CD4-positive, alpha-beta memory T cell (primary cell): ENCODE measurements around the gene BMI1. TPM values are rescaled to one million over a fixed set of nuclear protein-coding genes. Genes with fewer than 3 reads are reported as not detected.
"Not testable (repeated sequence)": the region's sequence is repeated elsewhere in the genome, so short reads cannot be mapped to it uniquely, and the experiment has no call there.

Experiments
- CTCF ChIA-PET: fragments of 350-600 bp; sonication (Branson Sonifier 250); formaldehyde crosslinking; loops from one replicate; lab custom pipeline; 2021; ENCODE audit warnings: inconsistent platforms; ENCODE audit not compliant: partially characterized antibody; lab: Charles Lee
- POLR2A ChIA-PET: fragments of 350-600 bp; sonication (Branson Sonifier 250); formaldehyde crosslinking; loops from one replicate; lab custom pipeline; 2021; ENCODE audit not compliant: partially characterized antibody; lab: Charles Lee
- DNase-seq, 5 donors: peaks; one replicate each; pipeline versions ENCODE4 v3.0.0 to v3.0.0-alpha.2; 2020 to 2022; ENCODE audit warnings: mixed read lengths in 1 of 5
- H3K27ac ChIP-seq: one replicate; pipeline ENCODE4 v1.7.0; 2013; ENCODE audit warnings: low read depth, low read length
- H3K27me3 ChIP-seq: 2 replicates; pipeline ENCODE4 v1.7.0; 2013; ENCODE audit warnings: mild to moderate bottlenecking, low read length, moderate library complexity; ENCODE audit not compliant: insufficient read depth
- H3K36me3 ChIP-seq: 2 replicates; pipeline ENCODE4 v1.7.0; 2013; ENCODE audit warnings: mild to moderate bottlenecking, low read length, moderate library complexity; ENCODE audit not compliant: insufficient read depth
- H3K4me1 ChIP-seq: 2 replicates; pipeline ENCODE4 v1.7.0; 2013; ENCODE audit warnings: mild to moderate bottlenecking, low read length, moderate library complexity; ENCODE audit not compliant: insufficient read depth
- H3K4me3 ChIP-seq, 2 donors: one replicate each; pipeline ENCODE4 v1.7.0; 2013; ENCODE audit warnings: low read length in 2 of 2, mild to moderate bottlenecking in 1 of 2
- H3K9me3 ChIP-seq, 2 donors: one replicate each; pipeline ENCODE4 v1.7.0; 2013; ENCODE audit warnings: low read length in 2 of 2, control low read depth in 1 of 2; ENCODE audit not compliant: control insufficient read depth in 1 of 2
- H3K27ac Mint-ChIP-seq, 7 donors: one replicate each; pipeline ENCODE4 v1.8.0; 2020 to 2021; ENCODE audit warnings: mixed read lengths in 7 of 7, mild to moderate bottlenecking in 6 of 7, inconsistent platforms in 3 of 7, moderate library complexity in 3 of 7
- H3K27me3 Mint-ChIP-seq, 2 donors: one replicate each; pipeline ENCODE4 v1.8.0; 2020 to 2021; ENCODE audit warnings: mixed read lengths in 2 of 2
- H3K36me3 Mint-ChIP-seq, 2 donors: one replicate each; pipeline ENCODE4 v1.8.0; 2020 to 2021; ENCODE audit warnings: mixed read lengths in 2 of 2, inconsistent platforms in 1 of 2, mild to moderate bottlenecking in 1 of 2
- H3K4me1 Mint-ChIP-seq, 4 donors: one replicate each; pipeline ENCODE4 v1.8.0; 2020 to 2021; ENCODE audit warnings: mixed read lengths in 4 of 4, mild to moderate bottlenecking in 1 of 4
- H3K4me3 Mint-ChIP-seq, 8 donors: one replicate each; pipeline ENCODE4 v1.8.0; 2020 to 2021; ENCODE audit warnings: mixed read lengths in 8 of 8, mild to moderate bottlenecking in 7 of 8, moderate library complexity in 6 of 8, inconsistent platforms in 3 of 8
- H3K9me3 Mint-ChIP-seq, 8 donors: one replicate each; pipeline ENCODE4 v1.8.0; 2020 to 2021; ENCODE audit warnings: mixed read lengths in 8 of 8, mild to moderate bottlenecking in 5 of 8, inconsistent platforms in 3 of 8, moderate library complexity in 1 of 8
- intact Hi-C: fragments of 100-400 bp; cut with micrococcal nuclease; formaldehyde crosslinking; loops from one replicate; pipeline ENCODE4 v1.15.1; 2023
- polyA plus RNA-seq, 2 donors: library from polyadenylated mRNA; unstranded; fragments of 300-500 nt; fragmentation: Illumina TruSeq; gene quantifications; one replicate each; pipeline ENCODE4 v1.2.3, GENCODE V29; 2021
- total RNA-seq, 2 experiments: library from RNA; stranded (reverse); gene quantifications; one replicate each; pipeline ENCODE4 v1.2.3, GENCODE V29; 2021

The BMI1 gene
- total and polyA plus RNA-seq, 4 experiments from 2014 or later, result 40.5 to 108 (median 76.8) TPM

- Mint-ChIP-seq H3K4me3 (peak within 1 kb of the TSS; percentile 28 to 70 (median 56)), H3K27me3 (peaks cover 37 to 45% of the 10 kb centered on the region in 2 donors), H3K27ac (peak within 1 kb of the TSS in 6 of 7 donors; percentile 7 to 90 (median 82)), H3K4me1 (peaks cover 6 to 25% (median 14%) of the 10 kb centered on the region in 4 donors), H3K36me3 (peaks cover 0 to 5% of the 10 kb centered on the region in 2 donors), H3K9me3 (peaks cover 0 to 27% (median 17%) of the 10 kb centered on the region in 8 donors)
- peaks cover 54% of the 10 kb centered on the region for H3K27me3 ChIP-seq
- ChIA-PET POLR2A (interaction anchor here (1.7 to 2.0 kb wide), 2 partner anchors 8 to 116 kb away, joined by 4 to 6 read pairs; no protein-coding TSS in a partner anchor), CTCF (no interaction called here)
- no peaks in the 10 kb centered on the region for H3K9me3 ChIP-seq
- no peaks in the 10 kb centered on the region for H3K36me3 ChIP-seq
- peaks cover 6% of the 10 kb centered on the region for H3K4me1 ChIP-seq
- intact Hi-C loops, result no loop called here
- no peak within 1 kb of the TSS for H3K27ac ChIP-seq
- no peak within 1 kb of the TSS for H3K4me3 ChIP-seq
- DNase-seq, result peak in 2 of 5 donors; percentile 26 to 43
Measured at GRCh38 chr10:22345301-22346095, 24.6 kb downstream of the BMI1 start, which contains the start of gene SPAG6. TSS of gene SPAG6 (plus strand) at chr10:22345496. CDS start at chr10:22345612, 116 bp downstream.

GRCh38 chr10:22346096-22346661 lies 25.3 kb downstream of the BMI1 start:
- Mint-ChIP-seq H3K4me1 (peaks cover 6 to 24% (median 14%) of the 10 kb centered on the region in 4 donors), H3K27ac (peak overlapping the region in 6 of 7 donors; percentile 7 to 84 (median 58)), H3K27me3 (peaks cover 37 to 45% of the 10 kb centered on the region in 2 donors), H3K36me3 (peaks cover 0 to 4% of the 10 kb centered on the region in 2 donors), H3K9me3 (peaks cover 0 to 27% (median 17%) of the 10 kb centered on the region in 8 donors), H3K4me3 (peak overlapping the region; percentile 20 to 70 (median 46))
- CTCF ChIA-PET, result no interaction called here
- POLR2A ChIA-PET, result interaction anchor here (2.0 kb wide), 1 partner anchor 117 kb away, joined by 6 read pairs; no protein-coding TSS in a partner anchor
- Histone ChIP-seq H3K27me3 (peaks cover 51% of the 10 kb centered on the region), H3K4me3 (no peak overlapping the region), H3K36me3 (no peaks in the 10 kb centered on the region), H3K9me3 (no peaks in the 10 kb centered on the region), H3K27ac (no peak overlapping the region), H3K4me1 (peaks cover 3% of the 10 kb centered on the region)
- DNase-seq, result no peak
- intact Hi-C loops, result no loop called here

GRCh38 chr10:22349755-22350154 lies 28.9 kb downstream of the BMI1 start:
- Mint-ChIP-seq H3K36me3 (peaks cover 0 to 2% of the 10 kb centered on the region in 2 donors), H3K27ac (no peak overlapping the region), H3K9me3 (peaks cover 0 to 13% (median 9%) of the 10 kb centered on the region in 8 donors), H3K4me3 (no peak overlapping the region), H3K27me3 (peaks cover 16 to 19% of the 10 kb centered on the region in 2 donors), H3K4me1 (peaks cover 0 to 9% (median 6%) of the 10 kb centered on the region in 4 donors)
- no peaks in the 10 kb centered on the region for H3K36me3 ChIP-seq
- H3K27me3 ChIP-seq, result peaks cover 17% of the 10 kb centered on the region
- DNase-seq, result no peak
- ChIA-PET CTCF (interaction anchor here (1.0 to 1.3 kb wide), 2 partner anchors 10 to 639 kb away, joined by 3 to 4 read pairs; no protein-coding TSS in a partner anchor), POLR2A (interaction anchor here (1.2 kb wide), 1 partner anchor 9 kb away, joined by 6 read pairs; no protein-coding TSS in a partner anchor)
- no peaks in the 10 kb centered on the region for H3K4me1 ChIP-seq
- H3K27ac ChIP-seq, result no peak overlapping the region
- H3K4me3 ChIP-seq, result no peak overlapping the region
- H3K9me3 ChIP-seq, result no peaks in the 10 kb centered on the region
- intact Hi-C loops, result no loop called here

GRCh38 chr10:22351131-22351703 lies 30.3 kb downstream of the BMI1 start:
- CTCF ChIA-PET, result no interaction called here
- Mint-ChIP-seq H3K27me3 (peaks cover 9 to 10% of the 10 kb centered on the region in 2 donors), H3K4me1 (peaks cover 0 to 3% (median 0%) of the 10 kb centered on the region in 4 donors), H3K4me3 (no peak overlapping the region), H3K36me3 (peaks cover 0 to 2% of the 10 kb centered on the region in 2 donors), H3K27ac (no peak overlapping the region), H3K9me3 (peaks cover 0 to 4% (median 3%) of the 10 kb centered on the region in 8 donors)
- intact Hi-C loops, result no loop called here
- Histone ChIP-seq H3K9me3 (no peaks in the 10 kb centered on the region), H3K4me1 (no peaks in the 10 kb centered on the region), H3K27me3 (peaks cover 3% of the 10 kb centered on the region), H3K4me3 (no peak overlapping the region), H3K36me3 (no peaks in the 10 kb centered on the region), H3K27ac (no peak overlapping the region)
- no peak for DNase-seq
- POLR2A ChIA-PET, result no interaction called here

GRCh38 chr10:22356324-22356873 lies 35.5 kb downstream of the BMI1 start:
- Histone ChIP-seq H3K27ac (no peak overlapping the region), H3K36me3 (no peaks in the 10 kb centered on the region), H3K9me3 (no peaks in the 10 kb centered on the region), H3K4me1 (no peaks in the 10 kb centered on the region), H3K27me3 (no peaks in the 10 kb centered on the region), H3K4me3 (no peak overlapping the region)
- Mint-ChIP-seq H3K36me3 (no peaks in the 10 kb centered on the region), H3K4me1 (no peaks in the 10 kb centered on the region), H3K4me3 (no peak overlapping the region), H3K27me3 (peaks cover under 1 to 2% of the 10 kb centered on the region in 2 donors), H3K27ac (no peak overlapping the region), H3K9me3 (no peaks in the 10 kb centered on the region)
- intact Hi-C loops, result no loop called here
- ChIA-PET POLR2A (interaction anchor here (1.2 kb wide), 1 partner anchor 81 kb away, joined by 3 read pairs; no protein-coding TSS in a partner anchor), CTCF (no interaction called here)
- no peak for DNase-seq

- H3K27ac Mint-ChIP-seq, DNase-seq, H3K9me3 ChIP-seq, H3K27ac ChIP-seq, H3K27me3 Mint-ChIP-seq, intact Hi-C loops, POLR2A ChIA-PET, H3K4me1 Mint-ChIP-seq, H3K27me3 ChIP-seq, H3K4me3 Mint-ChIP-seq, H3K36me3 ChIP-seq, H3K36me3 Mint-ChIP-seq, H3K4me1 ChIP-seq, CTCF ChIA-PET, H3K9me3 Mint-ChIP-seq, H3K4me3 ChIP-seq: not testable (repeated sequence)
Measured at GRCh38 chr10:22357770-22358169, 36.9 kb downstream of the BMI1 start.
